Endodermal cell (in vitro differentiated cells): ENCODE measurements around the gene CCL23. TPM values are rescaled to one million over a fixed set of nuclear protein-coding genes. Genes with fewer than 3 reads are reported as not detected.
A peak's percentile ranks its signal among the peaks of the same experiment; 100 is the strongest.

Experiments
- DNase-seq: peaks from one replicate; pipeline ENCODE4 v3.0.0-alpha.2; 2017
- H3K27ac ChIP-seq: 2 replicates; pipeline ENCODE4 v1.5.1; 2013; ENCODE audit warnings: mild to moderate bottlenecking, low read depth, low read length, moderate library complexity
- H3K27me3 ChIP-seq: 2 replicates; pipeline ENCODE4 v1.6.1; 2013; ENCODE audit warnings: mild to moderate bottlenecking, low read length, moderate library complexity; ENCODE audit not compliant: insufficient read depth, control insufficient read depth, poor library complexity, severe bottlenecking
- H3K36me3 ChIP-seq: 2 replicates; pipeline ENCODE4 v1.7.0; 2013; ENCODE audit warnings: mild to moderate bottlenecking, low read length, moderate library complexity; ENCODE audit not compliant: control insufficient read depth, insufficient read depth
- H3K4me1 ChIP-seq: one replicate; pipeline ENCODE4 v1.7.0; 2013; ENCODE audit warnings: low read length; ENCODE audit not compliant: control insufficient read depth, insufficient read depth
- H3K4me3 ChIP-seq: 2 replicates; pipeline ENCODE4 v1.5.1; 2013; ENCODE audit warnings: mild to moderate bottlenecking, low read length, moderate library complexity
- H3K9ac ChIP-seq: 2 replicates; pipeline ENCODE4 v1.6.1; 2013; ENCODE audit warnings: mild to moderate bottlenecking, low read length, moderate library complexity; ENCODE audit not compliant: poor library complexity, severe bottlenecking; ENCODE audit errors: extremely low read depth
- H3K9me3 ChIP-seq: 2 replicates; pipeline ENCODE4 v1.6.1; 2013; ENCODE audit warnings: mild to moderate bottlenecking, low read length, moderate library complexity; ENCODE audit not compliant: control insufficient read depth
- H3K27ac Mint-ChIP-seq: 2 replicates; pipeline ENCODE4 v1.8.0; 2020; ENCODE audit warnings: mixed read lengths
- H3K27me3 Mint-ChIP-seq: 2 replicates; pipeline ENCODE4 v1.8.0; 2021; ENCODE audit warnings: mild to moderate bottlenecking, mixed read lengths; ENCODE audit not compliant: insufficient read depth
- H3K36me3 Mint-ChIP-seq: 2 replicates; pipeline ENCODE4 v1.8.0; 2020; ENCODE audit warnings: low read depth, mixed read lengths
- H3K4me1 Mint-ChIP-seq: 2 replicates; pipeline ENCODE4 v1.8.0; 2020; ENCODE audit warnings: mixed read lengths
- H3K4me3 Mint-ChIP-seq: 2 replicates; pipeline ENCODE4 v1.8.0; 2020; ENCODE audit warnings: mild to moderate bottlenecking, moderate library complexity, mixed read lengths
- H3K9me3 Mint-ChIP-seq: 2 replicates; pipeline ENCODE4 v1.8.0; 2020; ENCODE audit warnings: mild to moderate bottlenecking, mixed read lengths
- CTCF ChIP-seq: fragments of 200-600 bp; sonication (generic); conservative IDR thresholded peaks from 2 replicates; pipeline ENCODE4 v1.5.0; 2021; ENCODE audit warnings: antibody characterized with exemption, mild to moderate bottlenecking
- WGBS, 2 experiments: methylation state at CpG; one replicate each; pipeline versions ENCODE4 v1.1.5 to v1.1.7; 2013; ENCODE audit warnings: missing lambda C conversion rate in 2 of 2, mixed read lengths in 1 of 2; ENCODE audit not compliant: insufficient coverage in 1 of 2, insufficient read length in 1 of 2; 5-methylcytosine and 5-hydroxymethylcytosine counted together
- total RNA-seq, 2 donors: library from RNA; stranded (reverse); fragmentation: NEBNext Ultra II Directional in 1 of 2; extraction: Animal tissue kit (Norgen Biotek cat#: 25700) in 1 of 2; gene quantifications; 2 replicates in 1 of 2; 3 replicates in 1 of 2; pipeline ENCODE4 v1.2.1, GENCODE V29; 2021

CCL23 gene
- total RNA-seq, 2 donors from 2014 or later = not detected

DNA sequence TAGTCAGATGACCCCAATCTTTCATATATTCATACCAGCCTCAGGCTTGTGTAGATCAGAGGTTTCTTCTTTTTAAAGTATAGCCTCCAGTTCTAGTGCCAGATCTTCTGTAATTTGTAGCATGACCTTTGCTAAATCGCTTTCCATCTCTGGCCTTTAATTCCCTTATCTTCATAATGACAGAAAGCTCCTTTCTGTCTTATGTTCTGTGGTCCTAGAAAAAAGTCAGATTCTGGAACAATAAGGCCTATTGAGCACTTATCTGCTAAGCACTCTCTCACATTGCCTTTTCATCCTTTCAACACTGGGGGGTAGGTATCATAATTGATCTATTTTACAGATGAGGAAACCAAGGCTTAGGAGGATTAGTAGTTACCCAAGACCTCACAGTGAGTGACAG lies 45.7 kb downstream of the CCL23 start:
- peaks cover 4% of the 10 kb centered on the region for H3K4me1 ChIP-seq
- H3K27me3 ChIP-seq = no peaks in the 10 kb centered on the region
- no peaks in the 10 kb centered on the region for H3K36me3 Mint-ChIP-seq
- H3K4me1 Mint-ChIP-seq = peaks cover 24% of the 10 kb centered on the region
- no peaks in the 10 kb centered on the region for H3K36me3 ChIP-seq
- no peaks in the 10 kb centered on the region for H3K27me3 Mint-ChIP-seq
- H3K9ac ChIP-seq = no peak overlapping the region
- no peak overlapping the region for H3K4me3 Mint-ChIP-seq
- TF ChIP-seq CTCF = no peak
- WGBS, 2 experiments = 71 to 83% methylated on average over 1 of the region's 1 CpG
- no peak overlapping the region for H3K4me3 ChIP-seq
- H3K9me3 ChIP-seq = no peaks in the 10 kb centered on the region
- DNase-seq = no peak
- no peak overlapping the region for H3K27ac ChIP-seq
- H3K9me3 Mint-ChIP-seq = no peaks in the 10 kb centered on the region
- H3K27ac Mint-ChIP-seq = no peak overlapping the region

GRCh38 chr17:35969558-35970380 lies 48.0 kb downstream of the CCL23 start:
- Mint-ChIP-seq H3K27me3 (no peaks in the 10 kb centered on the region), H3K9me3 (no peaks in the 10 kb centered on the region), H3K4me3 (no peak overlapping the region), H3K36me3 (no peaks in the 10 kb centered on the region), H3K27ac (peak overlapping the region; percentile 53), H3K4me1 (peaks cover 23% of the 10 kb centered on the region)
- no peaks in the 10 kb centered on the region for H3K27me3 ChIP-seq
- no peaks in the 10 kb centered on the region for H3K36me3 ChIP-seq
- no peak overlapping the region for H3K4me3 ChIP-seq
- peak; percentile 91 for TF ChIP-seq CTCF
- DNase-seq = peak; percentile 97
- WGBS, 2 experiments = 58% methylated on average over 5 to 8 of the region's 8 CpGs
- peaks cover 4% of the 10 kb centered on the region for H3K4me1 ChIP-seq
- H3K9ac ChIP-seq = no peak overlapping the region
- no peak overlapping the region for H3K27ac ChIP-seq
- no peaks in the 10 kb centered on the region for H3K9me3 ChIP-seq

DNA sequence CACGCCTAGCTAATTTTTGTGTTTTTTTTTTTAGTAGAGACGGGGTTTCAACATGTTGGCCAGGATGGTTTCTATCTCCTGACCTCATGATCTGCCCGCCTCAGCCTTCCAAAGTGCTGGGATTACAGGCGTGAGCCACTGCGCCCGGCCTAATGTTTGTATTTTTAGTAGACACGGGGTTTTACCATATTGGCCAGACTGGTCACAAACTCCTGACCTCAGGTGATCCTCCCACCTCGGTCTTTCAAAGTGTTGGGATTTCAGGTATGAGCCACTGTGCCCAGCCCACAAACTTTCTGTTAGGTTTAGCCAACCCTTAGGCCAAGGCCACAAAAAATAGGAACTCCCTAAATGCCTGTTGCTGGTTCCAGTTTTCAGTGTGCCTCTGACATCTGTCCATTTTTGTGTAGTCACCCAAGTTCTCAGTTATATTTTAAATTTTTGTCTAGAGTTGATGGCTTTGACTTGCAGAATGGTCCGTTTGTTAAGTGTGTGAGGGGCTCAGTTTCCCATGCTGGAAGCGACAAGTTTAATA lies 49.2 kb downstream of the CCL23 start:
- 84 to 90% methylated on average over 8 to 9 of the region's 10 CpGs for WGBS, 2 experiments
- H3K4me3 ChIP-seq = no peak overlapping the region
- no peak overlapping the region for H3K9ac ChIP-seq
- no peak overlapping the region for H3K27ac ChIP-seq
- Mint-ChIP-seq H3K36me3 (no peaks in the 10 kb centered on the region), H3K9me3 (no peaks in the 10 kb centered on the region), H3K27ac (no peak overlapping the region), H3K27me3 (no peaks in the 10 kb centered on the region), H3K4me1 (peaks cover 17% of the 10 kb centered on the region), H3K4me3 (no peak overlapping the region)
- no peaks in the 10 kb centered on the region for H3K36me3 ChIP-seq
- TF ChIP-seq CTCF = no peak
- DNase-seq = no peak
- no peaks in the 10 kb centered on the region for H3K27me3 ChIP-seq
- no peaks in the 10 kb centered on the region for H3K9me3 ChIP-seq
- H3K4me1 ChIP-seq = peaks cover 4% of the 10 kb centered on the region
